ENCODE measurements around the gene MTNR1A. TPM values are rescaled to one million over a fixed set of nuclear protein-coding genes. Genes with fewer than 3 reads are reported as not detected.

Gene MTNR1A
- total and polyA plus RNA-seq, 2 experiments from 2014 or later: 0.32 to 1.4 TPM

DNA sequence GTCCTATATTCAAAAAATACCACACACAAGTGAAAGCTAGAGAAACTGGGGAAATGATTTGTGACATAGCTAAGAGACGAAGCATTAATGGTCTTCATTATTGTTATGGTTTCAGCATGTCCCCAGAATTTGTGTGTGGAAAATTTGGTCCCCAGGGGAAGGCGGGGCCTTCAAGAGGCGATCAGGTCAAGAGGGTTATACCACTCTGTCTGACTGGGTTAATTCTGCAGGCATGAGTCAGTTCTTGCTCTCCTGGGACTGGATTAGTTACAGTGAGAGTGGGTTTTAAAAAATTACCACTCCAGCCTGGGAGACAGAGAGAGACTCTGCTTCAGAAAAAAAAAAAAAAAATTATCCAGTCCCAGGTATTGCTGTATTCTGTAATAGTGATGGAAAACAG is 2.1 kb upstream of the MTNR1A start:
- no peak overlapping the region for H3K4me3 Mint-ChIP-seq
- no peaks in the 10 kb centered on the region for H3K36me3 Mint-ChIP-seq (ENCODE audit: low read depth)
- H3K27ac Mint-ChIP-seq: no peak overlapping the region
- peaks cover 18% of the 10 kb centered on the region for H3K27me3 ChIP-seq (ENCODE audit: insufficient read depth)
- no peak for ATAC-seq
- no peaks in the 10 kb centered on the region for H4K20me1 ChIP-seq (replicated peaks; ENCODE audit: insufficient read depth)
- H3F3A ChIP-seq (replicated peaks; ENCODE audit: low read depth): no peaks in the 10 kb centered on the region
- no peak overlapping the region for H3K4me3 ChIP-seq
- peaks cover 8% of the 10 kb centered on the region for H3K4me1 Mint-ChIP-seq
- no peaks in the 10 kb centered on the region for H3K9me3 Mint-ChIP-seq
- no peaks in the 10 kb centered on the region for H3K9me2 ChIP-seq (ENCODE audit: insufficient read depth)
- no peaks in the 10 kb centered on the region for H3K79me2 ChIP-seq (replicated peaks; ENCODE audit: insufficient read depth)
- no peak overlapping the region for H3K4me2 ChIP-seq
- H3K27ac ChIP-seq (ENCODE audit: low read depth): no peak overlapping the region
- no peaks in the 10 kb centered on the region for H3K4me1 ChIP-seq (ENCODE audit: insufficient read depth)
- H3K36me3 ChIP-seq (ENCODE audit: insufficient read depth): no peaks in the 10 kb centered on the region
- H2AFZ ChIP-seq: no peak overlapping the region
- DNase-seq (ENCODE audit: low spot score): no peak
- H3K27me3 Mint-ChIP-seq (ENCODE audit: insufficient read depth, low read depth, poor library complexity): peaks cover 9% of the 10 kb centered on the region
- no peak for TF ChIP-seq ZNF331 (CRISPR knock-in tag; IDR thresholded peaks at IDR 0.05; ENCODE audit: low read depth)
- no peak for TF ChIP-seq CREB1 (CRISPR knock-in tag; IDR thresholded peaks at IDR 0.05; ENCODE audit: low read depth)
- TF ChIP-seq, protein P1, sequence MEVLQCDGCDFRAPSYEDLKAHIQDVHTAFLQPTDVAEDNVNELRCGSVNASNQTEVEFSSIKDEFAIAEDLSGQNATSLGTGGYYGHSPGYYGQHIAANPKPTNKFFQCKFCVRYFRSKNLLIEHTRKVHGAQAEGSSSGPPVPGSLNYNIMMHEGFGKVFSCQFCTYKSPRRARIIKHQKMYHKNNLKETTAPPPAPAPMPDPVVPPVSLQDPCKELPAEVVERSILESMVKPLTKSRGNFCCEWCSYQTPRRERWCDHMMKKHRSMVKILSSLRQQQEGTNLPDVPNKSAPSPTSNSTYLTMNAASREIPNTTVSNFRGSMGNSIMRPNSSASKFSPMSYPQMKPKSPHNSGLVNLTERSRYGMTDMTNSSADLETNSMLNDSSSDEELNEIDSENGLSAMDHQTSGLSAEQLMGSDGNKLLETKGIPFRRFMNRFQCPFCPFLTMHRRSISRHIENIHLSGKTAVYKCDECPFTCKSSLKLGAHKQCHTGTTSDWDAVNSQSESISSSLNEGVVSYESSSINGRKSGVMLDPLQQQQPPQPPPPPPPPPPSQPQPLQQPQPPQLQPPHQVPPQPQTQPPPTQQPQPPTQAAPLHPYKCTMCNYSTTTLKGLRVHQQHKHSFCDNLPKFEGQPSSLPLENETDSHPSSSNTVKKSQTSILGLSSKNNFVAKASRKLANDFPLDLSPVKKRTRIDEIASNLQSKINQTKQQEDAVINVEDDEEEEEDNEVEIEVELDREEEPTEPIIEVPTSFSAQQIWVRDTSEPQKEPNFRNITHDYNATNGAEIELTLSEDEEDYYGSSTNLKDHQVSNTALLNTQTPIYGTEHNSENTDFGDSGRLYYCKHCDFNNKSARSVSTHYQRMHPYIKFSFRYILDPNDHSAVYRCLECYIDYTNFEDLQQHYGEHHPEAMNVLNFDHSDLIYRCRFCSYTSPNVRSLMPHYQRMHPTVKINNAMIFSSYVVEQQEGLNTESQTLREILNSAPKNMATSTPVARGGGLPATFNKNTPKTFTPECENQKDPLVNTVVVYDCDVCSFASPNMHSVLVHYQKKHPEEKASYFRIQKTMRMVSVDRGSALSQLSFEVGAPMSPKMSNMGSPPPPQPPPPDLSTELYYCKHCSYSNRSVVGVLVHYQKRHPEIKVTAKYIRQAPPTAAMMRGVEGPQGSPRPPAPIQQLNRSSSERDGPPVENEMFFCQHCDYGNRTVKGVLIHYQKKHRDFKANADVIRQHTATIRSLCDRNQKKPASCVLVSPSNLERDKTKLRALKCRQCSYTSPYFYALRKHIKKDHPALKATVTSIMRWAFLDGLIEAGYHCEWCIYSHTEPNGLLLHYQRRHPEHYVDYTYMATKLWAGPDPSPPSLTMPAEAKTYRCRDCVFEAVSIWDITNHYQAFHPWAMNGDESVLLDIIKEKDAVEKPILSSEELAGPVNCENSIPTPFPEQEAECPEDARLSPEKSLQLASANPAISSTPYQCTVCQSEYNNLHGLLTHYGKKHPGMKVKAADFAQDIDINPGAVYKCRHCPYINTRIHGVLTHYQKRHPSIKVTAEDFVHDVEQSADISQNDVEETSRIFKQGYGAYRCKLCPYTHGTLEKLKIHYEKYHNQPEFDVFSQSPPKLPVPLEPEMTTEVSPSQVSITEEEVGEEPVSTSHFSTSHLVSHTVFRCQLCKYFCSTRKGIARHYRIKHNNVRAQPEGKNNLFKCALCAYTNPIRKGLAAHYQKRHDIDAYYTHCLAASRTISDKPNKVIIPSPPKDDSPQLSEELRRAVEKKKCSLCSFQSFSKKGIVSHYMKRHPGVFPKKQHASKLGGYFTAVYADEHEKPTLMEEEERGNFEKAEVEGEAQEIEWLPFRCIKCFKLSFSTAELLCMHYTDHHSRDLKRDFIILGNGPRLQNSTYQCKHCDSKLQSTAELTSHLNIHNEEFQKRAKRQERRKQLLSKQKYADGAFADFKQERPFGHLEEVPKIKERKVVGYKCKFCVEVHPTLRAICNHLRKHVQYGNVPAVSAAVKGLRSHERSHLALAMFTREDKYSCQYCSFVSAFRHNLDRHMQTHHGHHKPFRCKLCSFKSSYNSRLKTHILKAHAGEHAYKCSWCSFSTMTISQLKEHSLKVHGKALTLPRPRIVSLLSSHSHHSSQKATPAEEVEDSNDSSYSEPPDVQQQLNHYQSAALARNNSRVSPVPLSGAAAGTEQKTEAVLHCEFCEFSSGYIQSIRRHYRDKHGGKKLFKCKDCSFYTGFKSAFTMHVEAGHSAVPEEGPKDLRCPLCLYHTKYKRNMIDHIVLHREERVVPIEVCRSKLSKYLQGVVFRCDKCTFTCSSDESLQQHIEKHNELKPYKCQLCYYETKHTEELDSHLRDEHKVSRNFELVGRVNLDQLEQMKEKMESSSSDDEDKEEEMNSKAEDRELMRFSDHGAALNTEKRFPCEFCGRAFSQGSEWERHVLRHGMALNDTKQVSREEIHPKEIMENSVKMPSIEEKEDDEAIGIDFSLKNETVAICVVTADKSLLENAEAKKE (CRISPR knock-in tag; IDR thresholded peaks at IDR 0.05): no peak
- TF ChIP-seq JUNB (IDR thresholded peaks at IDR 0.05; ENCODE audit: unreplicated experiment): no peak
- no peak for TF ChIP-seq POLR2AphosphoS5 (IDR thresholded peaks at IDR 0.05; ENCODE audit: low read depth)
- TF ChIP-seq, protein P2, sequence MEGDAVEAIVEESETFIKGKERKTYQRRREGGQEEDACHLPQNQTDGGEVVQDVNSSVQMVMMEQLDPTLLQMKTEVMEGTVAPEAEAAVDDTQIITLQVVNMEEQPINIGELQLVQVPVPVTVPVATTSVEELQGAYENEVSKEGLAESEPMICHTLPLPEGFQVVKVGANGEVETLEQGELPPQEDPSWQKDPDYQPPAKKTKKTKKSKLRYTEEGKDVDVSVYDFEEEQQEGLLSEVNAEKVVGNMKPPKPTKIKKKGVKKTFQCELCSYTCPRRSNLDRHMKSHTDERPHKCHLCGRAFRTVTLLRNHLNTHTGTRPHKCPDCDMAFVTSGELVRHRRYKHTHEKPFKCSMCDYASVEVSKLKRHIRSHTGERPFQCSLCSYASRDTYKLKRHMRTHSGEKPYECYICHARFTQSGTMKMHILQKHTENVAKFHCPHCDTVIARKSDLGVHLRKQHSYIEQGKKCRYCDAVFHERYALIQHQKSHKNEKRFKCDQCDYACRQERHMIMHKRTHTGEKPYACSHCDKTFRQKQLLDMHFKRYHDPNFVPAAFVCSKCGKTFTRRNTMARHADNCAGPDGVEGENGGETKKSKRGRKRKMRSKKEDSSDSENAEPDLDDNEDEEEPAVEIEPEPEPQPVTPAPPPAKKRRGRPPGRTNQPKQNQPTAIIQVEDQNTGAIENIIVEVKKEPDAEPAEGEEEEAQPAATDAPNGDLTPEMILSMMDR (conservative IDR thresholded peaks at IDR 0.05; ENCODE audit: low read depth in 2 of 2): no peak
- TF ChIP-seq, protein P3, sequence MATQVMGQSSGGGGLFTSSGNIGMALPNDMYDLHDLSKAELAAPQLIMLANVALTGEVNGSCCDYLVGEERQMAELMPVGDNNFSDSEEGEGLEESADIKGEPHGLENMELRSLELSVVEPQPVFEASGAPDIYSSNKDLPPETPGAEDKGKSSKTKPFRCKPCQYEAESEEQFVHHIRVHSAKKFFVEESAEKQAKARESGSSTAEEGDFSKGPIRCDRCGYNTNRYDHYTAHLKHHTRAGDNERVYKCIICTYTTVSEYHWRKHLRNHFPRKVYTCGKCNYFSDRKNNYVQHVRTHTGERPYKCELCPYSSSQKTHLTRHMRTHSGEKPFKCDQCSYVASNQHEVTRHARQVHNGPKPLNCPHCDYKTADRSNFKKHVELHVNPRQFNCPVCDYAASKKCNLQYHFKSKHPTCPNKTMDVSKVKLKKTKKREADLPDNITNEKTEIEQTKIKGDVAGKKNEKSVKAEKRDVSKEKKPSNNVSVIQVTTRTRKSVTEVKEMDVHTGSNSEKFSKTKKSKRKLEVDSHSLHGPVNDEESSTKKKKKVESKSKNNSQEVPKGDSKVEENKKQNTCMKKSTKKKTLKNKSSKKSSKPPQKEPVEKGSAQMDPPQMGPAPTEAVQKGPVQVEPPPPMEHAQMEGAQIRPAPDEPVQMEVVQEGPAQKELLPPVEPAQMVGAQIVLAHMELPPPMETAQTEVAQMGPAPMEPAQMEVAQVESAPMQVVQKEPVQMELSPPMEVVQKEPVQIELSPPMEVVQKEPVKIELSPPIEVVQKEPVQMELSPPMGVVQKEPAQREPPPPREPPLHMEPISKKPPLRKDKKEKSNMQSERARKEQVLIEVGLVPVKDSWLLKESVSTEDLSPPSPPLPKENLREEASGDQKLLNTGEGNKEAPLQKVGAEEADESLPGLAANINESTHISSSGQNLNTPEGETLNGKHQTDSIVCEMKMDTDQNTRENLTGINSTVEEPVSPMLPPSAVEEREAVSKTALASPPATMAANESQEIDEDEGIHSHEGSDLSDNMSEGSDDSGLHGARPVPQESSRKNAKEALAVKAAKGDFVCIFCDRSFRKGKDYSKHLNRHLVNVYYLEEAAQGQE (IDR thresholded peaks at IDR 0.05; ENCODE audit: unreplicated experiment): no peak
- TF ChIP-seq NANOG (IDR thresholded peaks at IDR 0.05; ENCODE audit: borderline replicate concordance): no peak
- TF ChIP-seq STAT1 (IDR thresholded peaks at IDR 0.05; ENCODE audit: unreplicated experiment): no peak
- TF ChIP-seq, protein P4, sequence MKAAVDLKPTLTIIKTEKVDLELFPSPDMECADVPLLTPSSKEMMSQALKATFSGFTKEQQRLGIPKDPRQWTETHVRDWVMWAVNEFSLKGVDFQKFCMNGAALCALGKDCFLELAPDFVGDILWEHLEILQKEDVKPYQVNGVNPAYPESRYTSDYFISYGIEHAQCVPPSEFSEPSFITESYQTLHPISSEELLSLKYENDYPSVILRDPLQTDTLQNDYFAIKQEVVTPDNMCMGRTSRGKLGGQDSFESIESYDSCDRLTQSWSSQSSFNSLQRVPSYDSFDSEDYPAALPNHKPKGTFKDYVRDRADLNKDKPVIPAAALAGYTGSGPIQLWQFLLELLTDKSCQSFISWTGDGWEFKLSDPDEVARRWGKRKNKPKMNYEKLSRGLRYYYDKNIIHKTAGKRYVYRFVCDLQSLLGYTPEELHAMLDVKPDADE (IDR thresholded peaks at IDR 0.05): no peak
- no peak for TF ChIP-seq EZH2phosphoT487 (IDR thresholded peaks at IDR 0.05; ENCODE audit: unreplicated experiment)
- TF ChIP-seq ZNF114 (CRISPR knock-in tag; IDR thresholded peaks at IDR 0.05): no peak
- no peak for TF ChIP-seq EZH2 (IDR thresholded peaks at IDR 0.05; ENCODE audit: low read depth, unreplicated experiment)
